Measurements from ENCODE around the gene RAP1GDS1.
"Not testable (repeated sequence)": the region's sequence is repeated elsewhere in the genome, so short reads cannot be mapped to it uniquely, and the experiment has no call there.

The RAP1GDS1 gene

GRCh38 chr4:98288671-98289070, 27.5 kb downstream of the RAP1GDS1 start:
- DNase-seq = not testable (repeated sequence)

GRCh38 chr4:98289375-98289774, 28.2 kb downstream of the RAP1GDS1 start:
- DNase-seq = no peak

- no peak for DNase-seq
Measured at GRCh38 chr4:98290511-98290910, 29.3 kb downstream of the RAP1GDS1 start.

- DNase-seq = no peak
Measured at GRCh38 chr4:98293104-98293887, 32.1 kb downstream of the RAP1GDS1 start.

GRCh38 chr4:98298022-98298421, 36.8 kb downstream of the RAP1GDS1 start:
- DNase-seq = no peak

GRCh38 chr4:98300706-98301105, 39.5 kb downstream of the RAP1GDS1 start:
- no peak for DNase-seq

GRCh38 chr4:98305576-98305975, 44.4 kb downstream of the RAP1GDS1 start:
- no peak for DNase-seq

- DNase-seq = no peak
Measured at GRCh38 chr4:98310867-98311266, 49.7 kb downstream of the RAP1GDS1 start.

GRCh38 chr4:98311656-98312055, 50.5 kb downstream of the RAP1GDS1 start:
- DNase-seq = no peak

- DNase-seq = no peak
Measured at GRCh38 chr4:98314791-98315565, 53.8 kb downstream of the RAP1GDS1 start.

- no peak for DNase-seq
Measured at GRCh38 chr4:98318521-98318920, 57.3 kb downstream of the RAP1GDS1 start.

GRCh38 chr4:98319021-98319420, 57.8 kb downstream of the RAP1GDS1 start:
- DNase-seq = no peak

GRCh38 chr4:98326168-98326567, 65.0 kb downstream of the RAP1GDS1 start:
- DNase-seq = no peak

GRCh38 chr4:98327694-98328093, 66.5 kb downstream of the RAP1GDS1 start:
- no peak for DNase-seq

- not testable (repeated sequence) for DNase-seq
Measured at GRCh38 chr4:98329879-98330640, 68.9 kb downstream of the RAP1GDS1 start.

GRCh38 chr4:98332017-98332416, 70.8 kb downstream of the RAP1GDS1 start:
- DNase-seq = no peak

- DNase-seq = no peak
Measured at GRCh38 chr4:98334461-98334860, 73.3 kb downstream of the RAP1GDS1 start.

GRCh38 chr4:98338761-98339438, 77.7 kb downstream of the RAP1GDS1 start:
- DNase-seq = no peak

- DNase-seq = no peak
Measured at GRCh38 chr4:98341309-98341708, 80.1 kb downstream of the RAP1GDS1 start.

GRCh38 chr4:98343626-98344025, 82.4 kb downstream of the RAP1GDS1 start:
- no peak for DNase-seq

GRCh38 chr4:98345838-98346237, 84.7 kb downstream of the RAP1GDS1 start:
- no peak for DNase-seq

- DNase-seq = no peak
Measured at GRCh38 chr4:98352396-98352795, 91.2 kb downstream of the RAP1GDS1 start.

GRCh38 chr4:98352940-98353339, 91.8 kb downstream of the RAP1GDS1 start:
- DNase-seq = no peak
